ENCODE results near the gene RUNX2. TPM values are rescaled to one million over a fixed set of nuclear protein-coding genes. Genes with fewer than 3 reads are reported as not detected.

The RUNX2 gene
- total RNA-seq, 2 experiments from 2014 or later: 8.0 to 9.3 TPM

DNA sequence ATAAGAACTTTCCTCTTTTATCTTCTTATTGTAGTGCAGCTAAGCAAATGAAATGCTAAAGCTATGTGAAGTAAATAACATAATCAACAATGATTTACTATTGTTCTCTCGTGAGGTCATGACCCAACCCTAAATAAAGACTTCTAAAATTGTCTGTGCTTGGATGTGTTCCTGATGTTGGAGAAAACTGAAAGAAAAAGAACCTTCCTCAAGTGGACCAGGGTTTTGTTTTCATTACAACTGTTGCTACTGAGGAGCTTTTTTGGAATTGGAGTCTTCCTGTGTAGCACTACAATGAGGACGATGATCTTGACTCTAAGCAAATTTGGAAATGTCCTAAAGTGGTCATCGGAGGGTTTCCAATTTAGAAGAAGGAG lies 109.3 kb downstream of the RUNX2 start:
- ATAC-seq: no peak
- DNase-seq: no peak
- H3K4me1 Mint-ChIP-seq (ENCODE audit: low read depth): peaks cover 67% of the 10 kb centered on the region
- H3K36me3 Mint-ChIP-seq (ENCODE audit: low read depth): peaks cover 44% of the 10 kb centered on the region
- intact Hi-C loops (cut with micrococcal nuclease): loop anchor here (5.0 kb wide), 1 partner anchor 50 kb away; no protein-coding TSS in a partner anchor
- H3K4me3 Mint-ChIP-seq: no peak overlapping the region
- TF ChIP-seq, protein P1, sequence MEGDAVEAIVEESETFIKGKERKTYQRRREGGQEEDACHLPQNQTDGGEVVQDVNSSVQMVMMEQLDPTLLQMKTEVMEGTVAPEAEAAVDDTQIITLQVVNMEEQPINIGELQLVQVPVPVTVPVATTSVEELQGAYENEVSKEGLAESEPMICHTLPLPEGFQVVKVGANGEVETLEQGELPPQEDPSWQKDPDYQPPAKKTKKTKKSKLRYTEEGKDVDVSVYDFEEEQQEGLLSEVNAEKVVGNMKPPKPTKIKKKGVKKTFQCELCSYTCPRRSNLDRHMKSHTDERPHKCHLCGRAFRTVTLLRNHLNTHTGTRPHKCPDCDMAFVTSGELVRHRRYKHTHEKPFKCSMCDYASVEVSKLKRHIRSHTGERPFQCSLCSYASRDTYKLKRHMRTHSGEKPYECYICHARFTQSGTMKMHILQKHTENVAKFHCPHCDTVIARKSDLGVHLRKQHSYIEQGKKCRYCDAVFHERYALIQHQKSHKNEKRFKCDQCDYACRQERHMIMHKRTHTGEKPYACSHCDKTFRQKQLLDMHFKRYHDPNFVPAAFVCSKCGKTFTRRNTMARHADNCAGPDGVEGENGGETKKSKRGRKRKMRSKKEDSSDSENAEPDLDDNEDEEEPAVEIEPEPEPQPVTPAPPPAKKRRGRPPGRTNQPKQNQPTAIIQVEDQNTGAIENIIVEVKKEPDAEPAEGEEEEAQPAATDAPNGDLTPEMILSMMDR (IDR thresholded peaks at IDR 0.05): no peak
- ChIA-PET CTCF (no interaction called here), POLR2A (interaction anchor here (1.2 to 1.3 kb wide), 2 partner anchors 9 to 41 kb away, joined by 3 read pairs; no protein-coding TSS in a partner anchor)
- H3K27me3 Mint-ChIP-seq: no peaks in the 10 kb centered on the region
- H3K9me3 Mint-ChIP-seq: no peaks in the 10 kb centered on the region
- peak overlapping the region; percentile 84 for H3K27ac Mint-ChIP-seq

DNA sequence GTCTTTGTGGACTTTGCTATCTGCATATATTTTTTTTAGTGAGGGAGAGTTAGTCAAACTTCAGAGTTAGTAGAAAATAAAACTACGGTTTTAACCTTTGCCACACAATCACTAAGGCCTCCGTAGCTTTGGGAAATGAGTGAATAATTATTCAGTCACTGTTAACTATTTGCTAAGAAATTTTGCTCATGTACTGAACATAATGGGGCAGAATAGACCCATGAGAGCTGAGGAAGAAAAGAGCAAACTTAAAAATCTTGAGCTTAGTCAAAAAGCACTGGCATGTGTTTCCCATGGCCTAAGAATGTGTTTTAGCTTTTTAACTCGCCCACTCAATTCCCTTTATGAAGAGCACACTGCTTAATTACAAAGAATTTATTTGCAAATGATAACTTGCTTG lies 110.0 kb downstream of the RUNX2 start:
- CTCF ChIA-PET: interaction anchor here (0.9 to 1.0 kb wide), 2 partner anchors 18 to 276 kb away, joined by 3 read pairs; no protein-coding TSS in a partner anchor
- ATAC-seq (no peak), DNase-seq (no peak)
- POLR2A ChIA-PET: no interaction called here
- peaks cover 67% of the 10 kb centered on the region for H3K4me1 Mint-ChIP-seq (ENCODE audit: low read depth)
- no peaks in the 10 kb centered on the region for H3K9me3 Mint-ChIP-seq
- H3K4me3 Mint-ChIP-seq: no peak overlapping the region
- TF ChIP-seq, protein P1 (IDR thresholded peaks at IDR 0.05): no peak
- peaks cover 47% of the 10 kb centered on the region for H3K36me3 Mint-ChIP-seq (ENCODE audit: low read depth)
- no peaks in the 10 kb centered on the region for H3K27me3 Mint-ChIP-seq
- intact Hi-C loops (cut with micrococcal nuclease): loop anchor here (5.0 kb wide), 1 partner anchor 49 kb away; no protein-coding TSS in a partner anchor
- H3K27ac Mint-ChIP-seq: peak overlapping the region; percentile 84

DNA sequence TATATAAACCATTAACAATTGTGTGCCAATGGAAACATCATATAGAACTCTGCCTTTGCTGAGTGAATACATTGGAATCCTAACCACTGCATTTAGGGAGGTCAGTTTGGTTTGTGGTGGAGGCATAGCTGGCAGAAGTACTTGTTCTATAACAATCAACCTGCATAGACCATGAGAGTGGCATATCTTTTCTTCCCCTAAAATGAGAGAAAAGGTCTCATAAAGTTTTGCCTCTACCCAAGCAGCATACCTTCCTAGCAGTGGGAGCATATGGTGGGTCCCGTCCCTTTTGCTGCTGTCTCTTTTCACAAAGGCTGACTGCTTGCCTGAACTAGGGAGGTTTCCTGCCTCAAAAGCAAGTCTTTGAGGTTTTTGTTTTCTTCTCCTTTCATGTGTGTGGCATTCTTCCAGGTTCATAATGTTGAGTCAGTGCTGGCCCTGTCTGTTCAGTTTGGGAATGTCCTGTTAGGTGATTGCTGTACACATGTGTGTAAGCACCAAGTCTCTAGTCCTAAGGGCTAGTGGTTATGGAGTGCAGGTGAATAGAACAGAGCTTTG lies 110.8 kb downstream of the RUNX2 start:
- no peaks in the 10 kb centered on the region for H3K27me3 Mint-ChIP-seq
- no peak overlapping the region for H3K4me3 Mint-ChIP-seq
- TF ChIP-seq, protein P1 (IDR thresholded peaks at IDR 0.05): no peak
- H3K4me1 Mint-ChIP-seq (ENCODE audit: low read depth): peaks cover 68% of the 10 kb centered on the region
- H3K27ac Mint-ChIP-seq: peak overlapping the region; percentile 1
- CTCF ChIA-PET: interaction anchor here (0.9 to 1.0 kb wide), 2 partner anchors 18 to 276 kb away, joined by 3 read pairs; no protein-coding TSS in a partner anchor
- DNase-seq (no peak), ATAC-seq (no peak)
- H3K9me3 Mint-ChIP-seq: no peaks in the 10 kb centered on the region
- POLR2A ChIA-PET: interaction anchor here (1.1 kb wide), 1 partner anchor 57 kb away, joined by 3 read pairs; no protein-coding TSS in a partner anchor
- intact Hi-C loops (cut with micrococcal nuclease): loop anchor here (5.0 kb wide), 1 partner anchor 48 kb away; no protein-coding TSS in a partner anchor
- H3K36me3 Mint-ChIP-seq (ENCODE audit: low read depth): peaks cover 52% of the 10 kb centered on the region

DNA sequence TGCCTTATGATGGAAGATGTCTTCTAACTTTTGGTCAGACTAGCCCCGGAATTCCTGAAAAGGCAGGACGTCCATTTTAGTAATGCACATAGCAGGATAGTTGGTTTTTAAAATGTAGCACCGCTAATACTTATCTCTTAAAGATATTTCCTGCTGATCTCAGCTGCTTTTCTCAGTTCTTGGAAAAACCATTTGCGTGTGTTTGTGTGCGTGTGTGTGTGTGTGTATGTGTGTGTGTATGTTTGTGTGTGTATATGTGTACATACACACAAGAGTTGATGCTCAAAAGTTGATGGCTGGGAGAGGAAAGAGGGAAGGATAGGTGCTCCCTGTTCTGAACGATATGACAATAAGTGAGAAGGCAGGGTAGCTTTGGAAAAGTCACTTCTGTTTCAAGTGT lies 111.3 kb downstream of the RUNX2 start:
- Mint-ChIP-seq H3K9me3 (no peaks in the 10 kb centered on the region), H3K27me3 (no peaks in the 10 kb centered on the region), H3K27ac (peak overlapping the region; percentile 1), H3K4me3 (no peak overlapping the region), H3K4me1 (ENCODE audit: low read depth) (peaks cover 68% of the 10 kb centered on the region), H3K36me3 (ENCODE audit: low read depth) (peaks cover 51% of the 10 kb centered on the region)
- TF ChIP-seq, protein P1 (IDR thresholded peaks at IDR 0.05): no peak
- intact Hi-C loops (cut with micrococcal nuclease): loop anchor here (5.0 kb wide), 1 partner anchor 48 kb away; no protein-coding TSS in a partner anchor
- POLR2A ChIA-PET: interaction anchor here (1.1 kb wide), 1 partner anchor 57 kb away, joined by 3 read pairs; no protein-coding TSS in a partner anchor
- DNase-seq: no peak
- no peak for ATAC-seq
- CTCF ChIA-PET: no interaction called here

DNA sequence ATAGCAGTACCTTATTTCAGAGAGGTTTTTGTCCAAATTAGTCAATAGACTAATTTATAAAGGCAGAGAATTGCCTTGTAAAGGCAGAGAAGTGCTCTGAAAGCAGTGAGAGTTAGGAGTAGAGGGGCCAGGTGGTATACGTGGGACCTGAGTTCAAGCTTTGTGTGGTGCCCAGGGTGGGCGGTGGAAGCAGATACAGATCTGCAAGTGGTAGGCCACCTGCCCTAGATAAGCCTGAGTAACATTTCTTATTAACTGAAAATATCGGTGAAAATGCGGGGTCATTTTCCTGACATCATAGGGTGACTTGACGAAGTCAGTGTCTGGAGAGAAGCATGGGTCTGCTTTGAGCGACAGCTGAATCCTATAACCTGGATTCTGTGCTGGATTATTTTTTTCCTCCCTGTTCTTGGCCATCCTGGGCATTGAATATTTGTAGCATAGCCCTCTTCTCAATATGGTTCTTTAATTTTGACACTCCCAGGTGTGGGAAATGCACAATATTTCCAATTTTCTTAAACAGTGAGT lies 111.8 kb downstream of the RUNX2 start:
- no peak for DNase-seq
- no peaks in the 10 kb centered on the region for H3K9me3 Mint-ChIP-seq
- no peak overlapping the region for H3K27ac Mint-ChIP-seq
- no peaks in the 10 kb centered on the region for H3K27me3 Mint-ChIP-seq
- TF ChIP-seq, protein P1 (IDR thresholded peaks at IDR 0.05): no peak
- peaks cover 66% of the 10 kb centered on the region for H3K4me1 Mint-ChIP-seq (ENCODE audit: low read depth)
- intact Hi-C loops (cut with micrococcal nuclease): loop anchor here (5.0 kb wide), 1 partner anchor 47 kb away; no protein-coding TSS in a partner anchor
- ATAC-seq: no peak
- ChIA-PET CTCF (no interaction called here), POLR2A (interaction anchor here (1.1 kb wide), 1 partner anchor 56 kb away, joined by 3 read pairs; no protein-coding TSS in a partner anchor)
- peaks cover 55% of the 10 kb centered on the region for H3K36me3 Mint-ChIP-seq (ENCODE audit: low read depth)
- H3K4me3 Mint-ChIP-seq: no peak overlapping the region
